ENCODE data around the gene IPMK.
"Not testable (repeated sequence)": the region's sequence is repeated elsewhere in the genome, so short reads cannot be mapped to it uniquely, and the experiment has no call there.

Gene IPMK

GRCh38 chr10:58268454-58268945 lies 806 bp upstream of the IPMK start:
- FAIRE-seq = no peak
- DNase-seq (ENCODE audit: insufficient read length, low spot score) = no peak

- FAIRE-seq = peak; percentile 76
Observed at GRCh38 chr10:58266826-58267712, 625 bp downstream of the IPMK start.

GRCh38 chr10:58266003-58266825 lies 1.5 kb downstream of the IPMK start:
- FAIRE-seq = peak; percentile 56
- no peak for DNase-seq (ENCODE audit: insufficient read length, low spot score)

More at GRCh38 chr10:58266826-58267712, 625 bp downstream of the IPMK start:
- DNase-seq (ENCODE audit: insufficient read length, low spot score) = no peak

GRCh38 chr10:58265249-58265648 lies 2.4 kb downstream of the IPMK start:
- DNase-seq (ENCODE audit: insufficient read length, low spot score) (no peak), FAIRE-seq (peak; percentile 31)

- DNase-seq (ENCODE audit: insufficient read length, low spot score) = no peak
- peak; percentile 77 for FAIRE-seq
Observed at GRCh38 chr10:58264780-58265179, 2.9 kb downstream of the IPMK start.

GRCh38 chr10:58262766-58263165 lies 4.9 kb downstream of the IPMK start:
- FAIRE-seq (no peak), DNase-seq (ENCODE audit: insufficient read length, low spot score) (no peak)

GRCh38 chr10:58260334-58260733 lies 7.4 kb downstream of the IPMK start:
- FAIRE-seq = no peak

GRCh38 chr10:58258977-58259692 lies 8.6 kb downstream of the IPMK start:
- no peak for FAIRE-seq

More at GRCh38 chr10:58260334-58260733, 7.4 kb downstream of the IPMK start:
- DNase-seq (ENCODE audit: insufficient read length, low spot score) = no peak

GRCh38 chr10:58256013-58256780 lies 11.5 kb downstream of the IPMK start:
- not testable (repeated sequence) for DNase-seq (ENCODE audit: insufficient read length, low spot score)

More at GRCh38 chr10:58258977-58259692, 8.6 kb downstream of the IPMK start:
- no peak for DNase-seq (ENCODE audit: insufficient read length, low spot score)

GRCh38 chr10:58254644-58255043 lies 13.1 kb downstream of the IPMK start:
- FAIRE-seq = no peak
- DNase-seq (ENCODE audit: insufficient read length, low spot score) = no peak

More at GRCh38 chr10:58256013-58256780, 11.5 kb downstream of the IPMK start:
- FAIRE-seq = not testable (repeated sequence)

- FAIRE-seq (no peak), DNase-seq (ENCODE audit: insufficient read length, low spot score) (no peak)
Observed at GRCh38 chr10:58253184-58253583, 14.5 kb downstream of the IPMK start.

- not testable (repeated sequence) for FAIRE-seq; DNase-seq (ENCODE audit: insufficient read length, low spot score)
Observed at GRCh38 chr10:58244666-58245065, 23.0 kb downstream of the IPMK start.

- FAIRE-seq; DNase-seq (ENCODE audit: insufficient read length, low spot score): not testable (repeated sequence)
Observed at GRCh38 chr10:58244242-58244641, 23.5 kb downstream of the IPMK start.

GRCh38 chr10:58243801-58244200 lies 23.9 kb downstream of the IPMK start:
- not testable (repeated sequence) for DNase-seq (ENCODE audit: insufficient read length, low spot score); FAIRE-seq

GRCh38 chr10:58243269-58243668 lies 24.4 kb downstream of the IPMK start:
- DNase-seq (ENCODE audit: insufficient read length, low spot score) (no peak), FAIRE-seq (no peak)

- DNase-seq (ENCODE audit: insufficient read length, low spot score) (no peak), FAIRE-seq (no peak)
Observed at GRCh38 chr10:58241346-58241745, 26.3 kb downstream of the IPMK start.

- FAIRE-seq = no peak
- DNase-seq (ENCODE audit: insufficient read length, low spot score) = no peak
Observed at GRCh38 chr10:58240531-58240930, 27.2 kb downstream of the IPMK start.

- DNase-seq (ENCODE audit: insufficient read length, low spot score) = no peak
Observed at GRCh38 chr10:58239561-58240169, 28.0 kb downstream of the IPMK start.

More at GRCh38 chr10:58239561-58240169, 28.0 kb downstream of the IPMK start:
- FAIRE-seq = no peak
